ENCODE data around the gene HACD1. TPM values are rescaled to one million over a fixed set of nuclear protein-coding genes. Genes with fewer than 3 reads are reported as not detected.

HACD1 gene
- total and polyA plus RNA-seq, 10 of the 15 experiments (the other 5 are each of a cell fraction or from before 2014, with no cell fraction given) = 0.22 to 1.5 (median 0.78) TPM; not detected in 1

DNA sequence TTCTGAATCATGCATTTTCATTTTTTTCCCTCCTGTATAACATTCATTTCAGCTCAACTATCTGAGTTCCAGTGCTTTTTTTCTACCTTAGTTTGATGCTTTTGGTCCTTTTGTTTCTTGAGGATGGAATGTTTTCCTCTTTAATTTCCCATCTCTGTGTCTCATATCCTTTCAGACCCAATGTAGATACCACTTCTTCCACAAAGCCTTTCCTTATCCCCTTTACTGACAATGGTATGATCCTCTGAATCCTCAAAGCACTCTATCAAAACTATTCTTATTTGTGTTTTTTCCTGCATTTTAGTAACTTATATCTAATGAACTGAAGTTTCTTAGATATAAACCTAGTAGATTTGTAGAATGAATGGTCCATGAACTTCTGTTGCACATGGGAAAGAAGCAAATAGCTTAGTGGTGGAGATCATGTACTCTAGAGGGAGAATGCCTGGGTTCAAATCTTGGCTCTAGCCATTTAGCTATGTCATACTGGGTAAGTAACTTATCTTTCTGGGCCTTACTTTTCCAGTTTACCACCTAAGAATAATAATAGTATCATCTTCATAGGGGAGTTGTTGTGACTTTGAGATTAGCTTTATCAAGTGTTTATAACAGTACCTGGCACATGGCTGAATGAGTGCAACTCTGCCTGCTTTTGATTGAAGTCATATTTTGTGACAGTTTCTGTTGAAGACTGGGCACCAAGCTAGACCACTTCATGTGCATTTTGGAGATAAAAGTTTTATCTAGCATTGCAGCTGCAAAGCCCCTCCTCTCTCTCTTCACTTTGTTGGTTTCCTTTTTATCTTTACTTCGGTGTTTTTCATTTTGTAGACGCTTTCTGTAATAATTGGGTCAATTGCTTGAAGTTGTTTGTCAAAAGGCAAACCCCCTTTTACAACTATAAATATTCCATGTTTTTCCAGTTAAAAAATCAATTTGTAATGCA, 45.3 kb upstream of the HACD1 start (continued):
- TF ChIP-seq, protein P1, sequence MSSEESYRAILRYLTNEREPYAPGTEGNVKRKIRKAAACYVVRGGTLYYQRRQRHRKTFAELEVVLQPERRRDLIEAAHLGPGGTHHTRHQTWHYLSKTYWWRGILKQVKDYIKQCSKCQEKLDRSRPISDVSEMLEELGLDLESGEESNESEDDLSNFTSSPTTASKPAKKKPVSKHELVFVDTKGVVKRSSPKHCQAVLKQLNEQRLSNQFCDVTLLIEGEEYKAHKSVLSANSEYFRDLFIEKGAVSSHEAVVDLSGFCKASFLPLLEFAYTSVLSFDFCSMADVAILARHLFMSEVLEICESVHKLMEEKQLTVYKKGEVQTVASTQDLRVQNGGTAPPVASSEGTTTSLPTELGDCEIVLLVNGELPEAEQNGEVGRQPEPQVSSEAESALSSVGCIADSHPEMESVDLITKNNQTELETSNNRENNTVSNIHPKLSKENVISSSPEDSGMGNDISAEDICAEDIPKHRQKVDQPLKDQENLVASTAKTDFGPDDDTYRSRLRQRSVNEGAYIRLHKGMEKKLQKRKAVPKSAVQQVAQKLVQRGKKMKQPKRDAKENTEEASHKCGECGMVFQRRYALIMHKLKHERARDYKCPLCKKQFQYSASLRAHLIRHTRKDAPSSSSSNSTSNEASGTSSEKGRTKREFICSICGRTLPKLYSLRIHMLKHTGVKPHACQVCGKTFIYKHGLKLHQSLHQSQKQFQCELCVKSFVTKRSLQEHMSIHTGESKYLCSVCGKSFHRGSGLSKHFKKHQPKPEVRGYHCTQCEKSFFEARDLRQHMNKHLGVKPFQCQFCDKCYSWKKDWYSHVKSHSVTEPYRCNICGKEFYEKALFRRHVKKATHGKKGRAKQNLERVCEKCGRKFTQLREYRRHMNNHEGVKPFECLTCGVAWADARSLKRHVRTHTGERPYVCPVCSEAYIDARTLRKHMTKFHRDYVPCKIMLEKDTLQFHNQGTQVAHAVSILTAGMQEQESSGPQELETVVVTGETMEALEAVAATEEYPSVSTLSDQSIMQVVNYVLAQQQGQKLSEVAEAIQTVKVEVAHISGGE (CRISPR knock-in tag; IDR thresholded peaks at IDR 0.05) = no peak
- no peak for TF ChIP-seq RB1 (IDR thresholded peaks at IDR 0.05; ENCODE audit: borderline replicate concordance)
- TF ChIP-seq HDGF (IDR thresholded peaks at IDR 0.05) = no peak
- no peak for TF ChIP-seq CREM (IDR thresholded peaks at IDR 0.05; ENCODE audit: low read depth)
- TF ChIP-seq, protein P2, sequence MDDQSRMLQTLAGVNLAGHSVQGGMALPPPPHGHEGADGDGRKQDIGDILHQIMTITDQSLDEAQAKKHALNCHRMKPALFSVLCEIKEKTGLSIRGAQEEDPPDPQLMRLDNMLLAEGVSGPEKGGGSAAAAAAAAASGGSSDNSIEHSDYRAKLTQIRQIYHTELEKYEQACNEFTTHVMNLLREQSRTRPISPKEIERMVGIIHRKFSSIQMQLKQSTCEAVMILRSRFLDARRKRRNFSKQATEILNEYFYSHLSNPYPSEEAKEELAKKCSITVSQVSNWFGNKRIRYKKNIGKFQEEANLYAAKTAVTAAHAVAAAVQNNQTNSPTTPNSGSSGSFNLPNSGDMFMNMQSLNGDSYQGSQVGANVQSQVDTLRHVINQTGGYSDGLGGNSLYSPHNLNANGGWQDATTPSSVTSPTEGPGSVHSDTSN (IDR thresholded peaks at IDR 0.05; ENCODE audit: insufficient replicate concordance, low read depth, low read length) = no peak
- TF ChIP-seq, protein P3, sequence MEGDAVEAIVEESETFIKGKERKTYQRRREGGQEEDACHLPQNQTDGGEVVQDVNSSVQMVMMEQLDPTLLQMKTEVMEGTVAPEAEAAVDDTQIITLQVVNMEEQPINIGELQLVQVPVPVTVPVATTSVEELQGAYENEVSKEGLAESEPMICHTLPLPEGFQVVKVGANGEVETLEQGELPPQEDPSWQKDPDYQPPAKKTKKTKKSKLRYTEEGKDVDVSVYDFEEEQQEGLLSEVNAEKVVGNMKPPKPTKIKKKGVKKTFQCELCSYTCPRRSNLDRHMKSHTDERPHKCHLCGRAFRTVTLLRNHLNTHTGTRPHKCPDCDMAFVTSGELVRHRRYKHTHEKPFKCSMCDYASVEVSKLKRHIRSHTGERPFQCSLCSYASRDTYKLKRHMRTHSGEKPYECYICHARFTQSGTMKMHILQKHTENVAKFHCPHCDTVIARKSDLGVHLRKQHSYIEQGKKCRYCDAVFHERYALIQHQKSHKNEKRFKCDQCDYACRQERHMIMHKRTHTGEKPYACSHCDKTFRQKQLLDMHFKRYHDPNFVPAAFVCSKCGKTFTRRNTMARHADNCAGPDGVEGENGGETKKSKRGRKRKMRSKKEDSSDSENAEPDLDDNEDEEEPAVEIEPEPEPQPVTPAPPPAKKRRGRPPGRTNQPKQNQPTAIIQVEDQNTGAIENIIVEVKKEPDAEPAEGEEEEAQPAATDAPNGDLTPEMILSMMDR (IDR thresholded peaks at IDR 0.05 in 2 of 3, conservative IDR thresholded peaks at IDR 0.05 in 1 of 3; ENCODE audit: control insufficient read depth in 2 of 3, extremely low read depth in 1 of 3, insufficient read depth in 1 of 3, low read depth in 3 of 3, low read length in 3 of 3) = no peak
- no peak for TF ChIP-seq NFYA (IDR thresholded peaks at IDR 0.05; ENCODE audit: borderline replicate concordance, low read depth, low read length)

All from GM12878 (cell line).